Hematopoietic multipotent progenitor cell treated with erythropoietin and hydrocortisone succinate and interleukin-3 and kit ligand, for 15 days (in vitro differentiated cells): ENCODE measurements around the gene TRAPPC2L.
"Not testable (repeated sequence)": the region's sequence is repeated elsewhere in the genome, so short reads cannot be mapped to it uniquely, and the experiment has no call there.

ENCODE experiments used
- DNase-seq: peaks from one replicate; pipeline ENCODE4 v3.0.0-alpha.2; 2015; ENCODE audit warnings: low spot score

TRAPPC2L gene

GRCh38 chr16:88893127-88893968, 36.4 kb downstream of the TRAPPC2L start:
- no peak for DNase-seq

DNA sequence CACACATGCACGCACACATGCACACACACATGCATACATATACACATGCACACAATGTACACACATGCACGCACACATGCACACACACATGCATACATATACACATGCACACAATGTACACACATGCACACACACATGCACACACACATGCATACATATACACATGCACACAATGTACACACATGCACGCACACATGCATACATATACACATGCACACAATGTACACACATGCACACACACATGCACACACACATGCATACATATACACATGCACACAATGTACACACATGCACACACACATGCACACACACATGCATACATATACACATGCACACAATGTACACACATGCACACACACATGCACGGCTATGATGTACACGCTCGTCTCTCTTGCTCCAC, 37.3 kb downstream of the TRAPPC2L start:
- not testable (repeated sequence) for DNase-seq

- no peak for DNase-seq
Measured at GRCh38 chr16:88894681-88895300, 37.9 kb downstream of the TRAPPC2L start.

- no peak for DNase-seq
Measured at GRCh38 chr16:88895335-88895734, 38.4 kb downstream of the TRAPPC2L start.

- DNase-seq: no peak
Measured at GRCh38 chr16:88896238-88897070, 39.5 kb downstream of the TRAPPC2L start.

- no peak for DNase-seq
Measured at GRCh38 chr16:88897696-88898425, 40.9 kb downstream of the TRAPPC2L start.

DNA sequence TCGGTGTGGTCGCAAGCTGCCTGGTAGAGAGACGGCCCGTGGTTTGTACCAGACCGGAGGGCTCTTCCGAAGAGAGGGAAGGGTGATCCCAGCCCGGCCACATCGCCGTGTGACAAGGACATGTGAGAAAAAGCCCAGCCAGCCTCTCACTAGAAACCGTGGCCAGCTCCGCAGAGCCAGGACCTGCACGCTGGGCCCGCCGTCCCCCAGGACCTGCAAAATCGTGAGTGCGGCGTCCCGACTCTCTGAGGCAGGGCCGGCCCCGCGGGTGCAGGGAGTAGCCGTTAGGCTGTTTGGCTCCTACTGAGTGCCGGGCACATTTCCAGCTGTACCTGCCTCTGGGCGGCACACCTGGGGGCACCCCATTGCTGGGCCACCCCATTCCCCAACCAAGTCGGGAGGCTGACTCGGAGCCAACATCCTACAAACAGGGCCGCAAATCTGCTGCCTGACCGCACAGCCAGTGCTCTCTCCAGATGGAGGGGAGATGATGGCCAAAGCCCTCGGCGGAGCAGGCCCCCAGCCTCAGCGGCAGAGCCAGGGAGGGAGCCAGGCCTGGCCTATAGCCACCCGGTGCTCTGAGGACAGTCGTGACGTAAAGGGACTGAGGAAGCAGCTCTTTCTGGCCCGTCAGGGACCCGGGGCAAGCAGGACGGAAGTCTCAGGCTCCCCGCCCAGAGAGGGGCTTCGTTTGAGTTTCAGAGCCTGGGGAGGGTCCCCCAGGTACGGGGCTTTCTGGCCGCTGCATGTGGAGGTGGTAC, 43.2 kb downstream of the TRAPPC2L start:
- no peak for DNase-seq

- DNase-seq: no peak
Measured at GRCh38 chr16:88900662-88901052, 43.7 kb downstream of the TRAPPC2L start.

DNA sequence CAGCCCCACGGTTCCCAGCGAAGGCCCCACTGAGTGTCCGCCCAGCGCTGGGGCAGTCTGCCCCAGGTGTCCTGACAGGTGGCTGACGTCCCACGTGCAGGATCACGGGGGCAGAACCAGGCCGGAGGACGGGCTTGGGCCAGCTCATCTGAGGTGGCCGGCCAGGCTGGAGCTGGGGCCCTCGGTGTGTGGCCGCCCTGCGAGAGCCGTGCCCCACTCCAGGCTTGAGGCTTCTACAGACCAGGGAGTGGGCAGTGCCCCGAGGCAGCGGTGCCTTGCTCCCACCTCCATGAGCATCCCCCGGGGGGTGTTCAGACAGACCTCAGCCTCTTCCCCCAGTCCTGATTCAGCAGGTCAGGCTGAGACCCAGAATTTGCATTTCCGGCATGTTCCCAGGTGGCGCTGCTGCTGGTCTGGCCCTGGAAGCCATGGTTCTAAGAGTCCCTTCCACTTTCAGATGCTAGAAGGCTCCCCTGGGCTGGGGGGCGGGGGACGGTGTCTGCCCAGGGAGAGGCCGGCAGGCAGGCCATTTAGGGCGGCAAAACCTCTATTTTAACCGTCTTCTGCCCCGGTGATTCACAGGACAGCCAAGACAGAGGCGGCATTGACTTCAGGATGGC, 44.9 kb downstream of the TRAPPC2L start:
- no peak for DNase-seq

- DNase-seq: no peak
Measured at GRCh38 chr16:88902744-88903143, 45.8 kb downstream of the TRAPPC2L start.

DNA sequence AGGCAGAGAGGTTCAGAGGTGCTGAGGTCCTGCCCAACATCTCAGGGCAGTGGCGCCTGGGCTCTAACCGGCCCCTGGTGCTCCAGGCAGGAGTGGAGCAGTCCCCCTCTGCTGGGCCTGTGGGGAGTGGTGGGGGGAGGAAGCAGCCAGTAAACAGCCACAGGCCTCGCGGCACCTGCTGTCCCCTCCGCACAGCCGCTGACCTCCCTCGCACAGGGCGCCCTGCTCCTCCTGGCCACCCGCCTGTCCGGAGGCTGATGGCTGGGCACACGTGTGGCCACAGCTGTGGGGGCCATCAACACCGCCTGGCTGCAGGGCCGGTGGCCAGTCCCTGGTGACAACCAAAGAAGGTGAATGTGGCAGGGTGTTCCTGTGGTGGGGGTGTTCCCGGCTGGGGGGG, 46.3 kb downstream of the TRAPPC2L start:
- DNase-seq: no peak

- DNase-seq: no peak
Measured at GRCh38 chr16:88904676-88905365, 47.9 kb downstream of the TRAPPC2L start.

DNA sequence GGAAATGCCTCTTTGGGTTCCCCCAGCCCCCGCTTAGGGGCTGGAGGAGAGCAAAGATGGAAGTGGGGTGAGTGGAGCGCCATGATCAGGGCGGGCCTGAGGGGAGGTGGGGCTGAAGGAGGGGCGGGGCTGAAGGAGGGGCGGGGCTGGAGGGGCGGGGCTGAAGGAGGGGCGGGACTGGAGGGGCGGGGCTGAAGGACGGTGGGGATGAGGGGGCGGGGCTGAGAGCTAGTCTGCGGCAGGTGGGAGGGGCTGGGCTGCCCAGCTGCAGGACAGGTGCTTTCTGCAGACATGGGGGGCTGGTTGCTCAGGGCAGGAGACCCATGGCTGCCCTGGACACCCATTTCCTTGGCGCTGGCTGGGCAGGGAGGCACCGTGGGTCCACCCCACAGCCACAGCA, 48.6 kb downstream of the TRAPPC2L start:
- DNase-seq: peak; percentile 28

DNA sequence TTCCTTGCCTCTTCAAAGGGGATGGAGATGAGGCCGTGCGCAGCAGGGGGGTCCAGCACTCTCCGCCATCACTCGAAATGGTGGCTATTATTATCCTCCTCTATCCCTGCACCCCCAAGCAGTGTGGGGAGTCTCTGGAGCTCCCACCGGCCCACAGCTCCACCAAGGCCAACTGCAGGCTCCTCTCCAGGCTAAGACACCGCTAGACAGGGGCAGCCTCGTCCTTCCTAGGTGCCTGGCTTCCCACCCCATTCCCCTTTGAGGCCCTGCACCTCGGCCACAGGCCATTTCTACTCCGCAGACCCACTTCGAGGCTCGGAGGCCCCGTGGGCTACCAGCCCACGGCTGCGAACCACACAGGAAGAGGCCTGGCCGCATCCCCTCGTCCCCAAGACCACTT, 49.1 kb downstream of the TRAPPC2L start:
- DNase-seq: no peak

GRCh38 chr16:88906535-88907105, 49.7 kb downstream of the TRAPPC2L start:
- no peak for DNase-seq

GRCh38 chr16:88907768-88908167, 50.8 kb downstream of the TRAPPC2L start:
- DNase-seq: no peak

GRCh38 chr16:88908307-88908706, 51.4 kb downstream of the TRAPPC2L start:
- DNase-seq: no peak

GRCh38 chr16:88909431-88910210, 52.7 kb downstream of the TRAPPC2L start:
- no peak for DNase-seq
